B cell (primary cell): Measurements from ENCODE around the gene TBKBP1. TPM values are rescaled to one million over a fixed set of nuclear protein-coding genes. Genes with fewer than 3 reads are reported as not detected.

Experiments
- ATAC-seq: fragments of 200-7000 bp; cut with Tn5 transposase; one replicate; pipeline ENCODE4 v1.10.0; 2021; ENCODE audit warnings: low read depth, mild to moderate bottlenecking, moderate number of reproducible peaks, moderate library complexity
- CTCF ChIA-PET: fragments of 350-600 bp; sonication (Branson Sonifier 250); formaldehyde crosslinking; loops from one replicate; lab custom pipeline; 2021; ENCODE audit warnings: antibody characterized with exemption, inconsistent platforms; lab: Charles Lee
- POLR2A ChIA-PET: fragments of 350-600 bp; sonication (Branson Sonifier 250); formaldehyde crosslinking; loops from one replicate; lab custom pipeline; 2021; ENCODE audit warnings: antibody characterized with exemption; lab: Charles Lee
- DNase-seq: peaks from one replicate; pipeline ENCODE4 v3.0.0; 2013
- H2AFZ ChIP-seq: 2 replicates; pipeline ENCODE4 v1.6.1; 2012; ENCODE audit warnings: mild to moderate bottlenecking, low read depth, low read length; ENCODE audit not compliant: insufficient read depth, poor library complexity, severe bottlenecking
- H3K27ac ChIP-seq, 2 donors: 1 replicate in 1 of 2; 2 replicates in 1 of 2; pipeline ENCODE4 v1.5.1; 2012 to 2013; ENCODE audit warnings: low read length in 2 of 2, mild to moderate bottlenecking in 2 of 2, moderate library complexity in 1 of 2
- H3K27me3 ChIP-seq, 4 experiments: fragments of 200-600 bp in 1 of 4; sonication (generic) in 1 of 4; replicated peaks in 1 of 4; 1 replicate in 2 of 4; 2 replicates in 2 of 4; pipeline versions ENCODE4 v1.6.1 to v1.7.0; 2013 to 2016; ENCODE audit warnings: low read length in 3 of 4, mild to moderate bottlenecking in 2 of 4, mixed read lengths in 1 of 4, moderate library complexity in 1 of 4; ENCODE audit not compliant: insufficient read depth in 4 of 4, control insufficient read depth in 3 of 4; ENCODE audit errors: control extremely low read depth in 1 of 4
- H3K36me3 ChIP-seq, 2 experiments: replicated peaks in 1 of 2; 1 replicate in 1 of 2; 2 replicates in 1 of 2; pipeline versions ENCODE4 v1.6.1 to v1.7.1; 2013; ENCODE audit warnings: low read length in 1 of 2; ENCODE audit not compliant: insufficient read depth in 2 of 2, control insufficient read depth in 1 of 2; ENCODE audit errors: control extremely low read depth in 1 of 2, extremely low read depth in 1 of 2
- H3K4me1 ChIP-seq, 2 donors: fragments of 200-600 bp in 1 of 2; sonication (generic) in 1 of 2; 1 replicate in 1 of 2; 2 replicates in 1 of 2; pipeline versions ENCODE4 v1.5.1 to v1.6.1; 2013 to 2017; ENCODE audit warnings: low read length in 2 of 2; ENCODE audit not compliant: control insufficient read depth in 2 of 2, insufficient read depth in 2 of 2
- H3K4me2 ChIP-seq: replicated peaks from 2 replicates; pipeline ENCODE3; 2012; ENCODE audit warnings: mild to moderate bottlenecking, low read depth, low read length; ENCODE audit not compliant: poor library complexity, severe bottlenecking
- H3K4me3 ChIP-seq, 5 experiments: fragments of 200-600 bp in 1 of 5; sonication (generic) in 1 of 5; 1 replicate in 3 of 5; 2 replicates in 2 of 5; pipeline versions ENCODE4 v1.5.1 to v1.7.0; 2011 to 2016; ENCODE audit warnings: low read length in 4 of 5, mild to moderate bottlenecking in 4 of 5, low read depth in 2 of 5, control low read depth in 1 of 5, moderate library complexity in 1 of 5; ENCODE audit not compliant: insufficient read depth in 1 of 5; ENCODE audit errors: control extremely low read depth in 1 of 5, extremely low read depth in 1 of 5
- H3K79me2 ChIP-seq: fragments of 200-600 bp; sonication (generic); one replicate; pipeline ENCODE4 v1.6.0; 2016; ENCODE audit warnings: low read length; ENCODE audit not compliant: control insufficient read depth, insufficient read depth
- H3K9ac ChIP-seq: fragments of 200-600 bp; sonication (generic); 2 replicates; pipeline ENCODE4 v1.6.1; 2017; ENCODE audit warnings: mild to moderate bottlenecking, low read length, moderate library complexity
- H3K9me3 ChIP-seq, 3 donors: one replicate each; pipeline versions ENCODE4 v1.6.1 to v1.7.1; 2013; ENCODE audit warnings: low read length in 2 of 3; ENCODE audit not compliant: control insufficient read depth in 2 of 3, insufficient read depth in 1 of 3; ENCODE audit errors: control extremely low read depth in 1 of 3
- H4K20me1 ChIP-seq: 2 replicates; pipeline ENCODE4 v1.6.0; 2012; ENCODE audit warnings: mild to moderate bottlenecking, low read length; ENCODE audit not compliant: insufficient read depth, control insufficient read depth, poor library complexity, severe bottlenecking
- H3K27ac Mint-ChIP-seq: one replicate; pipeline ENCODE4 v1.8.0; 2021; ENCODE audit warnings: mixed read lengths
- H3K27me3 Mint-ChIP-seq: one replicate; pipeline ENCODE4 v1.8.0; 2021; ENCODE audit warnings: mixed read lengths
- H3K4me1 Mint-ChIP-seq: one replicate; pipeline ENCODE4 v1.8.0; 2021; ENCODE audit warnings: mixed read lengths
- H3K4me3 Mint-ChIP-seq: one replicate; pipeline ENCODE4 v1.8.0; 2021; ENCODE audit warnings: mixed read lengths
- H3K9me3 Mint-ChIP-seq: one replicate; pipeline ENCODE4 v1.8.0; 2022; ENCODE audit warnings: mixed read lengths; ENCODE audit not compliant: insufficient read depth
- EZH2 ChIP-seq: IDR thresholded peaks from 2 replicates; pipeline ENCODE4 v1.6.1; 2012; ENCODE audit warnings: borderline replicate concordance, low read depth, mild to moderate bottlenecking, moderate library complexity, low read length; ENCODE audit not compliant: insufficient read depth, poor library complexity, severe bottlenecking
- WGBS: methylation state at CpG from one replicate; pipeline ENCODE4 v1.1.5; 2013; ENCODE audit warnings: missing lambda C conversion rate; ENCODE audit not compliant: insufficient coverage; 5-methylcytosine and 5-hydroxymethylcytosine counted together
- intact Hi-C: fragments of 100-400 bp; cut with micrococcal nuclease; formaldehyde crosslinking; loops from one replicate; pipeline ENCODE4 v1.10.0; 2022
- polyA plus RNA-seq: library from polyadenylated mRNA; depleted of rRNA; stranded (reverse); fragments of >200 nt; gene quantifications from 2 replicates; pipeline ENCODE4 v1.2.3, GENCODE V29; 2012
- total RNA-seq, 2 donors: library from RNA; stranded (reverse); fragments of 120-200 nt in 1 of 2; gene quantifications; 1 replicate in 1 of 2; 2 replicates in 1 of 2; pipeline versions ENCODE4 v1.2.3 to v1.2.4, GENCODE V29; 2013 to 2022
- TF ChIP-seq, protein P1 (sequence below): fragments of 200-600 bp; IDR thresholded peaks from one replicate; pipeline ENCODE4 v1.8.0; 2022; ENCODE audit warnings: antibody characterized with exemption, mild to moderate bottlenecking

Gene TBKBP1
- total and polyA plus RNA-seq, 2 donors (not counting 1 experiment from before 2014, with no cell fraction given): 6.6 to 8.4 TPM

GRCh38 chr17:47663912-47664623 lies 29.9 kb upstream of the TBKBP1 start:
- POLR2A ChIA-PET: interaction anchor here (0.8 to 3.4 kb wide), 7 partner anchors 12 to 138 kb away, joined by 3 to 39 read pairs (median 4); partner anchors contain the start of genes KPNB1, TBKBP1 and TBX21
- H3K27ac ChIP-seq: peak overlapping the region; percentile 62 to 72
- CTCF ChIA-PET: interaction anchor here (0.7 to 6.3 kb wide), 28 partner anchors 9 to 177 kb away, joined by 3 to 108 read pairs (median 5); partner anchors contain the start of genes KPNB1, SCRN2 and TBX21

More at GRCh38 chr17:47663912-47664623, 29.9 kb upstream of the TBKBP1 start:
- Histone ChIP-seq H3K9ac (peak overlapping the region; percentile 46), H3K79me2 (peaks cover 63% of the 10 kb centered on the region), H3K4me2 (peak overlapping the region; percentile 69), H3K4me3 (peak overlapping the region; percentile 25 to 53 (median 40)), H3K27me3 (no peaks in the 10 kb centered on the region), H3K9me3 (no peaks in the 10 kb centered on the region), H4K20me1 (peaks cover 3% of the 10 kb centered on the region), H2AFZ (no peak overlapping the region), H3K36me3 (peaks cover 19 to 68% of the 10 kb centered on the region in 2 experiments), H3K4me1 (peaks cover 28 to 39% of the 10 kb centered on the region in 2 donors)
- 15% methylated on average over 5 of the region's 6 CpGs for WGBS
- Mint-ChIP-seq H3K27ac (peak overlapping the region; percentile 87), H3K4me3 (peak overlapping the region; percentile 82), H3K27me3 (no peaks in the 10 kb centered on the region), H3K4me1 (peaks cover 30% of the 10 kb centered on the region), H3K9me3 (no peaks in the 10 kb centered on the region)
- intact Hi-C loops: loop anchor here (1.0 to 2.0 kb wide), 5 partner anchors 15 to 138 kb away; partner anchors contain the start of gene KPNB1
- ATAC-seq (peak; percentile 70), DNase-seq (peak; percentile 82)
- TF ChIP-seq EZH2: no peak
- TF ChIP-seq, protein P1, sequence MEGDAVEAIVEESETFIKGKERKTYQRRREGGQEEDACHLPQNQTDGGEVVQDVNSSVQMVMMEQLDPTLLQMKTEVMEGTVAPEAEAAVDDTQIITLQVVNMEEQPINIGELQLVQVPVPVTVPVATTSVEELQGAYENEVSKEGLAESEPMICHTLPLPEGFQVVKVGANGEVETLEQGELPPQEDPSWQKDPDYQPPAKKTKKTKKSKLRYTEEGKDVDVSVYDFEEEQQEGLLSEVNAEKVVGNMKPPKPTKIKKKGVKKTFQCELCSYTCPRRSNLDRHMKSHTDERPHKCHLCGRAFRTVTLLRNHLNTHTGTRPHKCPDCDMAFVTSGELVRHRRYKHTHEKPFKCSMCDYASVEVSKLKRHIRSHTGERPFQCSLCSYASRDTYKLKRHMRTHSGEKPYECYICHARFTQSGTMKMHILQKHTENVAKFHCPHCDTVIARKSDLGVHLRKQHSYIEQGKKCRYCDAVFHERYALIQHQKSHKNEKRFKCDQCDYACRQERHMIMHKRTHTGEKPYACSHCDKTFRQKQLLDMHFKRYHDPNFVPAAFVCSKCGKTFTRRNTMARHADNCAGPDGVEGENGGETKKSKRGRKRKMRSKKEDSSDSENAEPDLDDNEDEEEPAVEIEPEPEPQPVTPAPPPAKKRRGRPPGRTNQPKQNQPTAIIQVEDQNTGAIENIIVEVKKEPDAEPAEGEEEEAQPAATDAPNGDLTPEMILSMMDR: peak; percentile 92
